ENCODE results near the gene LYZL4.

- TF ChIP-seq CTCF (IDR thresholded peaks at IDR 0.05), result no peak
- no peak for TF ChIP-seq POLR2A (IDR thresholded peaks at IDR 0.05)
Observed at GRCh38 chr3:42355612-42356011, 54.8 kb downstream of the LYZL4 start.

All from thyroid gland (tissue), 4 donors.